Keratinocyte (primary cell): ENCODE data around the gene AUP1. TPM values are rescaled to one million over a fixed set of nuclear protein-coding genes. Genes with fewer than 3 reads are reported as not detected.

Experiments used
- DNase-seq: peaks from one replicate; pipeline ENCODE4 v3.0.0-alpha.2; 2011; ENCODE audit warnings: low read depth, missing footprints, low spot score
- FAIRE-seq: peaks from 2 replicates; lab custom pipeline; 2011; peaks lifted over from hg19 to GRCh38; lab: Jason Lieb, UNC
- H2AFZ ChIP-seq: 2 replicates; pipeline ENCODE4 v1.6.0; 2012; ENCODE audit warnings: low read length, control low read depth, inconsistent platforms; ENCODE audit not compliant: control insufficient read depth
- H3K27ac ChIP-seq: 2 replicates; pipeline ENCODE4 v1.5.1; 2011; ENCODE audit warnings: low read length; ENCODE audit not compliant: control insufficient read depth, insufficient read depth
- H3K27me3 ChIP-seq: 3 replicates; pipeline ENCODE4 v1.6.0; 2011; ENCODE audit warnings: low read length; ENCODE audit not compliant: control insufficient read depth, insufficient read depth; ENCODE audit errors: extremely low read depth
- H3K36me3 ChIP-seq, 2 experiments: 2 replicates in 1 of 2; 3 replicates in 1 of 2; pipeline ENCODE4 v1.5.1; 2011; ENCODE audit warnings: low read length in 2 of 2, mild to moderate bottlenecking in 1 of 2; ENCODE audit not compliant: control insufficient read depth in 2 of 2, insufficient read depth in 2 of 2; ENCODE audit errors: extremely low read depth in 1 of 2
- H3K4me1 ChIP-seq: 3 replicates; pipeline ENCODE4 v1.5.1; 2011; ENCODE audit warnings: low read length; ENCODE audit not compliant: control insufficient read depth, insufficient read depth; ENCODE audit errors: extremely low read depth
- H3K4me2 ChIP-seq: 3 replicates; pipeline ENCODE4 v1.6.0; 2011; ENCODE audit warnings: low read depth, low read length; ENCODE audit not compliant: control insufficient read depth, insufficient read depth; ENCODE audit errors: extremely low read depth
- H3K4me3 ChIP-seq, 3 experiments: fragments of 200-600 bp in 1 of 3; sonication (generic) in 1 of 3; 2 replicates in 2 of 3; 3 replicates in 1 of 3; pipeline ENCODE4 v1.5.1; 2011 to 2016; ENCODE audit warnings: low read length in 3 of 3, mild to moderate bottlenecking in 3 of 3, control low read depth in 2 of 3, inconsistent platforms in 1 of 3, low read depth in 1 of 3, mixed read lengths in 1 of 3, mixed run types in 1 of 3, moderate library complexity in 1 of 3; ENCODE audit not compliant: control insufficient read depth in 2 of 3, insufficient read depth in 2 of 3; ENCODE audit errors: extremely low read depth in 1 of 3
- H3K79me2 ChIP-seq: 2 replicates; pipeline ENCODE4 v1.6.0; 2012; ENCODE audit warnings: low read length; ENCODE audit not compliant: control insufficient read depth, insufficient read depth
- H3K9ac ChIP-seq: 3 replicates; pipeline ENCODE4 v1.6.0; 2011; ENCODE audit warnings: low read length; ENCODE audit not compliant: control insufficient read depth, insufficient read depth; ENCODE audit errors: extremely low read depth
- H3K9me1 ChIP-seq: 3 replicates; pipeline ENCODE4 v1.6.0; 2011; ENCODE audit warnings: low read length; ENCODE audit not compliant: control insufficient read depth, insufficient read depth; ENCODE audit errors: extremely low read depth
- H3K9me3 ChIP-seq: 2 replicates; pipeline ENCODE4 v1.5.1; 2012; ENCODE audit warnings: low read depth, low read length; ENCODE audit not compliant: control insufficient read depth
- H4K20me1 ChIP-seq: 3 replicates; pipeline ENCODE4 v1.6.0; 2011; ENCODE audit warnings: low read length; ENCODE audit not compliant: control insufficient read depth, insufficient read depth; ENCODE audit errors: extremely low read depth
- CTCF ChIP-seq, 3 experiments: IDR thresholded peaks in 1 of 3; conservative IDR thresholded peaks in 1 of 3; optimal IDR thresholded peaks in 1 of 3; 2 replicates in 2 of 3; 3 replicates in 1 of 3; pipeline versions ENCODE3 to v1.5.1; 2011; ENCODE audit warnings: low read length in 3 of 3, mild to moderate bottlenecking in 3 of 3, moderate library complexity in 2 of 3, control low read depth in 1 of 3, inconsistent platforms in 1 of 3; ENCODE audit not compliant: insufficient read depth in 2 of 3; ENCODE audit errors: extremely low read depth in 1 of 3
- EZH2 ChIP-seq: IDR thresholded peaks from one replicate; pipeline ENCODE4 v1.6.1; 2012; ENCODE audit warnings: inconsistent platforms, mild to moderate bottlenecking, low read length, moderate library complexity
- dilution Hi-C: fragments of 300-500 bp; cut with MboI; formaldehyde crosslinking; loops from one replicate; pipeline ENCODE4 v1.7.0; 2020; ENCODE audit warnings: low sequenced_read_pairs; ENCODE audit not compliant: extremely low pct_ligation_motif_present
- polyA plus RNA-seq, 5 experiments: library from polyadenylated mRNA; depleted of rRNA in 3 of 5; stranded (reverse) in 3 of 5; stranded (forward) in 1 of 5; unstranded in 1 of 5; fragments of >200 nt; gene quantifications; 1 replicate in 1 of 5; 2 replicates in 3 of 5; 3 replicates in 1 of 5; pipeline versions ENCODE4 v1.2.1 to v1.2.3, GENCODE V29; 2011 to 2012; ENCODE audit warnings: missing spikeins in 2 of 5, low read depth in 1 of 5, low replicate concordance in 1 of 5

AUP1 gene
- polyA plus RNA-seq, 1 donor (not counting 4 experiments of a cell fraction or from before 2014, with no cell fraction given) = 94.9 TPM

- no peaks in the 10 kb centered on the region for H3K9me3 ChIP-seq
- peak overlapping the region; percentile 55 for H3K27ac ChIP-seq
- H3K4me2 ChIP-seq = peak overlapping the region; percentile 41
- no peaks in the 10 kb centered on the region for H3K27me3 ChIP-seq
- FAIRE-seq (peak; percentile 67), DNase-seq (no peak)
- no peak overlapping the region for H3K4me3 ChIP-seq
- no peaks in the 10 kb centered on the region for H3K36me3 ChIP-seq
- dilution Hi-C loops = no loop called here
- no peaks in the 10 kb centered on the region for H3K9me1 ChIP-seq
- no peaks in the 10 kb centered on the region for H4K20me1 ChIP-seq
- H3K9ac ChIP-seq = no peak overlapping the region
- H3K4me1 ChIP-seq = peaks cover 39% of the 10 kb centered on the region
- TF ChIP-seq CTCF (optimal IDR thresholded peaks at IDR 0.05 in 1 of 3, IDR thresholded peaks at IDR 0.05 in 1 of 3, conservative IDR thresholded peaks at IDR 0.05 in 1 of 3; ENCODE audit: extremely low read depth in 1 of 3, insufficient read depth in 2 of 3, low read length in 3 of 3) (no peak), EZH2 (no peak)
- no peaks in the 10 kb centered on the region for H3K79me2 ChIP-seq
- H2AFZ ChIP-seq = no peak overlapping the region
Observed at GRCh38 chr2:74567881-74568280, 38.4 kb upstream of the AUP1 start.

GRCh38 chr2:74566754-74567085, 37.2 kb upstream of the AUP1 start:
- Histone ChIP-seq H3K4me1 (peaks cover 46% of the 10 kb centered on the region), H3K9ac (no peak overlapping the region), H3K27ac (no peak overlapping the region), H3K36me3 (no peaks in the 10 kb centered on the region), H3K27me3 (no peaks in the 10 kb centered on the region), H3K4me2 (no peak overlapping the region), H4K20me1 (no peaks in the 10 kb centered on the region), H3K4me3 (no peak overlapping the region), H2AFZ (peak overlapping the region; percentile 6), H3K9me3 (no peaks in the 10 kb centered on the region), H3K9me1 (no peaks in the 10 kb centered on the region), H3K79me2 (no peaks in the 10 kb centered on the region)
- no peak for TF ChIP-seq CTCF (optimal IDR thresholded peaks at IDR 0.05 in 1 of 3, IDR thresholded peaks at IDR 0.05 in 1 of 3, conservative IDR thresholded peaks at IDR 0.05 in 1 of 3; ENCODE audit: extremely low read depth in 1 of 3, insufficient read depth in 2 of 3, low read length in 3 of 3)
- no peak for TF ChIP-seq EZH2
- FAIRE-seq = no peak
- dilution Hi-C loops = no loop called here
- DNase-seq = no peak
